ENCODE data around the gene RBPMS2.
A peak's percentile ranks its signal among the peaks of the same experiment; 100 is the strongest.

The RBPMS2 gene

GRCh38 chr15:64740311-64741170 lies 34.8 kb downstream of the RBPMS2 start:
- peak; percentile 87 for DNase-seq (ENCODE audit: low read depth in 2 of 2)
- H3K4me3 ChIP-seq (replicated peaks in 1 of 2; ENCODE audit: low read depth in 2 of 2, low read length in 2 of 2), result no peak overlapping the region
- TF ChIP-seq CTCF (IDR thresholded peaks at IDR 0.05; ENCODE audit: low read depth, low read length), result peak; percentile 41

- no peak for TF ChIP-seq CTCF (IDR thresholded peaks at IDR 0.05; ENCODE audit: low read depth, low read length)
- H3K4me3 ChIP-seq (replicated peaks in 1 of 2; ENCODE audit: low read depth in 2 of 2, low read length in 2 of 2), result no peak overlapping the region
- DNase-seq (ENCODE audit: low read depth in 2 of 2), result peak in 1 of 2 donors; percentile 18
Measured at GRCh38 chr15:64739577-64740143, 35.7 kb downstream of the RBPMS2 start.

GRCh38 chr15:64739156-64739555 lies 36.2 kb downstream of the RBPMS2 start:
- DNase-seq (ENCODE audit: low read depth in 2 of 2), result peak in 1 of 2 donors; percentile 32

GRCh38 chr15:64738226-64739095 lies 36.9 kb downstream of the RBPMS2 start:
- H3K4me3 ChIP-seq (replicated peaks in 1 of 2; ENCODE audit: low read depth in 2 of 2, low read length in 2 of 2), result no peak overlapping the region
- TF ChIP-seq CTCF (IDR thresholded peaks at IDR 0.05; ENCODE audit: low read depth, low read length), result no peak
- DNase-seq (ENCODE audit: low read depth in 2 of 2), result no peak

More at GRCh38 chr15:64739156-64739555, 36.2 kb downstream of the RBPMS2 start:
- TF ChIP-seq CTCF (IDR thresholded peaks at IDR 0.05; ENCODE audit: low read depth, low read length), result no peak
- H3K4me3 ChIP-seq (replicated peaks in 1 of 2; ENCODE audit: low read depth in 2 of 2, low read length in 2 of 2), result no peak overlapping the region

GRCh38 chr15:64732156-64732860 lies 43.1 kb downstream of the RBPMS2 start:
- DNase-seq (ENCODE audit: low read depth in 2 of 2), result no peak
- no peak overlapping the region for H3K4me3 ChIP-seq (replicated peaks in 1 of 2; ENCODE audit: low read depth in 2 of 2, low read length in 2 of 2)
- TF ChIP-seq CTCF (IDR thresholded peaks at IDR 0.05; ENCODE audit: low read depth, low read length), result no peak

- no peak overlapping the region for H3K4me3 ChIP-seq (replicated peaks in 1 of 2; ENCODE audit: low read depth in 2 of 2, low read length in 2 of 2)
- TF ChIP-seq CTCF (IDR thresholded peaks at IDR 0.05; ENCODE audit: low read depth, low read length), result no peak
- no peak for DNase-seq (ENCODE audit: low read depth in 2 of 2)
Measured at GRCh38 chr15:64731805-64732151, 43.6 kb downstream of the RBPMS2 start.

Data from cardiac fibroblast (primary cell).